ENCODE measurements around the gene JAG2.
A peak's percentile ranks its signal among the peaks of the same experiment; 100 is the strongest.

Gene JAG2

DNA sequence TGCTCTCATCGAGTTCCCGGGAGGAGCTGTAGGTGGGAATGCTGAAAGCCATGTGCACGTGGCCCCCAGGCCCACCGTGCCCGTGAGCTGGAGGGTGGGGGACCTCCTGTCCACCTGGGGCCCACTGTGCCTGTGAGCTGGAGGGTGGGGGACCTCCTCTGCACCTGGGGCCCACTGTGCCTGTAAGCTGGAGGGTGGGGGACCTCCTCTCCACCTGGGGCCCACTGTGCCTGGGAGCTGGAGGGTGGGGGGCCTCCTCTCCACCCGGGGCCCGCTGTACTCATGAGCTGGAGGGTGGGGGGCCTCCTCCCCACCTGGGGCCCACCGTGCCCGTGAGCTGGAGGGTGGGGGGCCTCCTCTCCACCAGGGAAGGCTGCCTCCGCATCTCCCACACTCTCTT lies 26.5 kb upstream of the JAG2 start (continued):
- TF ChIP-seq, protein P1, sequence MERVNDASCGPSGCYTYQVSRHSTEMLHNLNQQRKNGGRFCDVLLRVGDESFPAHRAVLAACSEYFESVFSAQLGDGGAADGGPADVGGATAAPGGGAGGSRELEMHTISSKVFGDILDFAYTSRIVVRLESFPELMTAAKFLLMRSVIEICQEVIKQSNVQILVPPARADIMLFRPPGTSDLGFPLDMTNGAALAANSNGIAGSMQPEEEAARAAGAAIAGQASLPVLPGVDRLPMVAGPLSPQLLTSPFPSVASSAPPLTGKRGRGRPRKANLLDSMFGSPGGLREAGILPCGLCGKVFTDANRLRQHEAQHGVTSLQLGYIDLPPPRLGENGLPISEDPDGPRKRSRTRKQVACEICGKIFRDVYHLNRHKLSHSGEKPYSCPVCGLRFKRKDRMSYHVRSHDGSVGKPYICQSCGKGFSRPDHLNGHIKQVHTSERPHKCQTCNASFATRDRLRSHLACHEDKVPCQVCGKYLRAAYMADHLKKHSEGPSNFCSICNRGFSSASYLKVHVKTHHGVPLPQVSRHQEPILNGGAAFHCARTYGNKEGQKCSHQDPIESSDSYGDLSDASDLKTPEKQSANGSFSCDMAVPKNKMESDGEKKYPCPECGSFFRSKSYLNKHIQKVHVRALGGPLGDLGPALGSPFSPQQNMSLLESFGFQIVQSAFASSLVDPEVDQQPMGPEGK (tag by site-specific recombination; IDR thresholded peaks at IDR 0.05), result no peak
- no peak for TF ChIP-seq ZBTB49 (tag by site-specific recombination; IDR thresholded peaks at IDR 0.05; ENCODE audit: low read depth)
- no peak for TF ChIP-seq TRIM28 (IDR thresholded peaks at IDR 0.05; ENCODE audit: borderline replicate concordance, low read length)
- no peak for TF ChIP-seq ZNF202 (tag by site-specific recombination; IDR thresholded peaks at IDR 0.05; ENCODE audit: borderline replicate concordance)

DNA sequence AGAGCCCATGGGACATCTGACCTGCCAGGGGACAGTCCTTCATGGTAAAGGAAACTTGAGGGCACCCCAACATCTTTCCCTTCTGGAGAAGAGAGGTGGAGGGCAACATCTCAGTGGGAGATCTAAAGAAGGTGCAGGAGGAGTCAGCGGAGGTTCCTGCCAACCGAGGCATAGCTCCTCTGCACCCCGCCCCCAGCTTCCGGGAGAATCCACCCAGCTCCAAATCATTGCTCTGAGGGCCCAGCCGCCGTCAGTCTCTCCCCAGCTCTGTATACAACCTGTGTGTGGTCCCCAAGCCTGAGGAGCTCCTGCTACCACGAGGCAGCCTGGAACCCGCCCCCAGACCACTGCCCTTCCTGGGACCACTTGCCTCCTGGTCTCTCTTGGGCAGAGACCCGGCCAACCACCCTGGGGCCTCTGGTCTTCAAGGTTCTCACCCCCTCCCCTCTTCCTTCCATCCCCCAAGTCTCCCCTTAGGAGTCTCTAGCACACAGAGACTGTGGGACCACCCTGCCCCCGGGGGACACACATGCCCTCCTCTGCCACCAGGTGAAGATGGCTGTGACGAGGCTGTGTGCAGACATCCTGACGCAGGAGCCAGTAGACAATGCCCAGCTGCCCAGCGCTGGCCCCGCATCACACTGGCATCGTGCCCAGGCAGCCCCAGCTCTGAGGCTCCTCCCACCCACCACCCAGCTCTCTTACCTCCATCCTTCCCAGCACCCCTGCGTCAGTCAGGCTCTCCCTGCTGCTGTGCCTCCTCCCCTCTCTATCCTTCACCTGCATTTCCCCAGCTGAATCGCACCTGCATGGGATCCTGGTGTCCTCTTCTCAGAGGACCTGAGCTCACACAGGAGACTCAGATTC lies 25.6 kb upstream of the JAG2 start:
- Histone ChIP-seq H3K4me1 (ENCODE audit: control insufficient read depth, insufficient read depth, low read length) (no peaks in the 10 kb centered on the region), H3K4me3 (ENCODE audit: low read depth, low read length) (no peak overlapping the region), H3K36me3 (ENCODE audit: control insufficient read depth in 2 of 2, insufficient read depth in 1 of 2, low read length in 2 of 2) (no peaks in the 10 kb centered on the region), H3K9me3 (ENCODE audit: control insufficient read depth, insufficient read depth, low read depth, low read length) (no peaks in the 10 kb centered on the region), H3K27ac (ENCODE audit: extremely low read depth, low read depth, low read length) (no peak overlapping the region)
- POLR2A ChIA-PET, result no interaction called here
- CTCF ChIA-PET, result interaction anchor here (0.6 to 1.1 kb wide), 2 partner anchors 18 to 103 kb away, joined by 3 read pairs; no protein-coding TSS in a partner anchor
- TF ChIP-seq ZNF184 (tag by site-specific recombination; IDR thresholded peaks at IDR 0.05) (no peak), HOXC10 (CRISPR knock-in tag; IDR thresholded peaks at IDR 0.05) (no peak), ZSCAN30 (tag by site-specific recombination; IDR thresholded peaks at IDR 0.05) (no peak), ZNF830 (tag by site-specific recombination; IDR thresholded peaks at IDR 0.05; ENCODE audit: low read depth) (no peak), ZNF76 (tag by site-specific recombination; IDR thresholded peaks at IDR 0.05; ENCODE audit: borderline replicate concordance, low read depth) (no peak), ZNF223 (tag by site-specific recombination; IDR thresholded peaks at IDR 0.05) (no peak), ZNF169 (tag by site-specific recombination; IDR thresholded peaks at IDR 0.05) (no peak), ZNF629 (tag by site-specific recombination; IDR thresholded peaks at IDR 0.05) (no peak), ZBTB8A (tag by site-specific recombination; IDR thresholded peaks at IDR 0.05) (no peak), ZNF670 (tag by site-specific recombination; IDR thresholded peaks at IDR 0.05; ENCODE audit: low read depth) (no peak), SP2 (tag by site-specific recombination; IDR thresholded peaks at IDR 0.05) (no peak), ZNF404 (tag by site-specific recombination; IDR thresholded peaks at IDR 0.05) (no peak), ZNF335 (tag by site-specific recombination; conservative IDR thresholded peaks at IDR 0.05) (peak; percentile 65), ZNF529 (tag by site-specific recombination; IDR thresholded peaks at IDR 0.05; ENCODE audit: insufficient replicate concordance) (no peak), ZFHX2 (tag by site-specific recombination; conservative IDR thresholded peaks at IDR 0.05) (peak; percentile 45), ZNF248 (tag by site-specific recombination; IDR thresholded peaks at IDR 0.05) (no peak), ZNF514 (tag by site-specific recombination; IDR thresholded peaks at IDR 0.05) (no peak), YY2 (tag by site-specific recombination; IDR thresholded peaks at IDR 0.05) (no peak), ZNF561 (tag by site-specific recombination; IDR thresholded peaks at IDR 0.05; ENCODE audit: borderline replicate concordance) (no peak), ZNF624 (tag by site-specific recombination; IDR thresholded peaks at IDR 0.05) (0 out of 2 replicates have a peak, but pooled peaks have one; percentile 9), MYNN (tag by site-specific recombination; IDR thresholded peaks at IDR 0.05; ENCODE audit: borderline replicate concordance) (no peak), ZNF626 (tag by site-specific recombination; IDR thresholded peaks at IDR 0.05) (no peak)
- TF ChIP-seq, protein P2, sequence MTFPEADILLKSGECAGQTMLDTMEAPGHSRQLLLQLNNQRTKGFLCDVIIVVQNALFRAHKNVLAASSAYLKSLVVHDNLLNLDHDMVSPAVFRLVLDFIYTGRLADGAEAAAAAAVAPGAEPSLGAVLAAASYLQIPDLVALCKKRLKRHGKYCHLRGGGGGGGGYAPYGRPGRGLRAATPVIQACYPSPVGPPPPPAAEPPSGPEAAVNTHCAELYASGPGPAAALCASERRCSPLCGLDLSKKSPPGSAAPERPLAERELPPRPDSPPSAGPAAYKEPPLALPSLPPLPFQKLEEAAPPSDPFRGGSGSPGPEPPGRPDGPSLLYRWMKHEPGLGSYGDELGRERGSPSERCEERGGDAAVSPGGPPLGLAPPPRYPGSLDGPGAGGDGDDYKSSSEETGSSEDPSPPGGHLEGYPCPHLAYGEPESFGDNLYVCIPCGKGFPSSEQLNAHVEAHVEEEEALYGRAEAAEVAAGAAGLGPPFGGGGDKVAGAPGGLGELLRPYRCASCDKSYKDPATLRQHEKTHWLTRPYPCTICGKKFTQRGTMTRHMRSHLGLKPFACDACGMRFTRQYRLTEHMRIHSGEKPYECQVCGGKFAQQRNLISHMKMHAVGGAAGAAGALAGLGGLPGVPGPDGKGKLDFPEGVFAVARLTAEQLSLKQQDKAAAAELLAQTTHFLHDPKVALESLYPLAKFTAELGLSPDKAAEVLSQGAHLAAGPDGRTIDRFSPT (tag by site-specific recombination; IDR thresholded peaks at IDR 0.05), result 0 out of 2 replicates have a peak, but pooled peaks have one; percentile 35
- TF ChIP-seq, protein P3, sequence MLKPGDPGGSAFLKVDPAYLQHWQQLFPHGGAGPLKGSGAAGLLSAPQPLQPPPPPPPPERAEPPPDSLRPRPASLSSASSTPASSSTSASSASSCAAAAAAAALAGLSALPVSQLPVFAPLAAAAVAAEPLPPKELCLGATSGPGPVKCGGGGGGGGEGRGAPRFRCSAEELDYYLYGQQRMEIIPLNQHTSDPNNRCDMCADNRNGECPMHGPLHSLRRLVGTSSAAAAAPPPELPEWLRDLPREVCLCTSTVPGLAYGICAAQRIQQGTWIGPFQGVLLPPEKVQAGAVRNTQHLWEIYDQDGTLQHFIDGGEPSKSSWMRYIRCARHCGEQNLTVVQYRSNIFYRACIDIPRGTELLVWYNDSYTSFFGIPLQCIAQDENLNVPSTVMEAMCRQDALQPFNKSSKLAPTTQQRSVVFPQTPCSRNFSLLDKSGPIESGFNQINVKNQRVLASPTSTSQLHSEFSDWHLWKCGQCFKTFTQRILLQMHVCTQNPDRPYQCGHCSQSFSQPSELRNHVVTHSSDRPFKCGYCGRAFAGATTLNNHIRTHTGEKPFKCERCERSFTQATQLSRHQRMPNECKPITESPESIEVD (tag by site-specific recombination; IDR thresholded peaks at IDR 0.05), result no peak
